H1 (cell line): ENCODE measurements around the gene SERINC5.

ENCODE experiments used
- ASH2L ChIP-seq: fragments of 200-600, 300-600 bp; sonication (generic); IDR thresholded peaks from one replicate; pipeline ENCODE4 v1.7.1; 2017; ENCODE audit warnings: low read length
- JUN ChIP-seq: IDR thresholded peaks from 2 replicates; pipeline ENCODE4 v1.6.1; 2011; ENCODE audit warnings: low read depth, mild to moderate bottlenecking, improper control_type of control experiment, low read length
- NANOG ChIP-seq: IDR thresholded peaks from 2 replicates; pipeline ENCODE4 v1.6.1; 2011; ENCODE audit warnings: low read length, low read depth, mild to moderate bottlenecking, inconsistent platforms; ENCODE audit not compliant: insufficient read depth, poor library complexity, severe bottlenecking
- POLR2A ChIP-seq, 2 experiments: IDR thresholded peaks; 1 replicate in 1 of 2; 2 replicates in 1 of 2; pipeline ENCODE4 v1.6.1; 2011; ENCODE audit warnings: low read depth in 2 of 2, low read length in 2 of 2, mild to moderate bottlenecking in 2 of 2; ENCODE audit errors: control extremely low read depth in 1 of 2
- RAD21 ChIP-seq, 2 experiments: IDR thresholded peaks in 1 of 2; conservative IDR thresholded peaks in 1 of 2; 2 replicates each; pipeline ENCODE4 v1.6.1; 2011; ENCODE audit warnings: low read depth in 2 of 2, low read length in 2 of 2, improper control_type of control experiment in 1 of 2, inconsistent platforms in 1 of 2, mild to moderate bottlenecking in 1 of 2, moderate library complexity in 1 of 2
- RXRA ChIP-seq: IDR thresholded peaks from 2 replicates; pipeline ENCODE4 v1.6.1; 2011; ENCODE audit warnings: low read depth, mild to moderate bottlenecking, low read length, moderate library complexity; ENCODE audit not compliant: insufficient read depth
- SUZ12 ChIP-seq: fragments of 200-600 bp; sonication (generic); IDR thresholded peaks from 2 replicates; pipeline ENCODE4 v1.6.1; 2012; ENCODE audit warnings: mild to moderate bottlenecking, inconsistent platforms, low read length, moderate library complexity, mixed read lengths
- TF ChIP-seq, protein P1 (sequence below), 3 experiments: IDR thresholded peaks; 1 replicate in 2 of 3; 2 replicates in 1 of 3; pipeline versions ENCODE4 v1.5.1 to v1.6.1; 2011; ENCODE audit warnings: low read length in 3 of 3, mild to moderate bottlenecking in 3 of 3, inconsistent platforms in 2 of 3, low read depth in 1 of 3, moderate library complexity in 1 of 3; ENCODE audit not compliant: insufficient read depth in 1 of 3; ENCODE audit errors: control extremely low read depth in 1 of 3

DNA sequence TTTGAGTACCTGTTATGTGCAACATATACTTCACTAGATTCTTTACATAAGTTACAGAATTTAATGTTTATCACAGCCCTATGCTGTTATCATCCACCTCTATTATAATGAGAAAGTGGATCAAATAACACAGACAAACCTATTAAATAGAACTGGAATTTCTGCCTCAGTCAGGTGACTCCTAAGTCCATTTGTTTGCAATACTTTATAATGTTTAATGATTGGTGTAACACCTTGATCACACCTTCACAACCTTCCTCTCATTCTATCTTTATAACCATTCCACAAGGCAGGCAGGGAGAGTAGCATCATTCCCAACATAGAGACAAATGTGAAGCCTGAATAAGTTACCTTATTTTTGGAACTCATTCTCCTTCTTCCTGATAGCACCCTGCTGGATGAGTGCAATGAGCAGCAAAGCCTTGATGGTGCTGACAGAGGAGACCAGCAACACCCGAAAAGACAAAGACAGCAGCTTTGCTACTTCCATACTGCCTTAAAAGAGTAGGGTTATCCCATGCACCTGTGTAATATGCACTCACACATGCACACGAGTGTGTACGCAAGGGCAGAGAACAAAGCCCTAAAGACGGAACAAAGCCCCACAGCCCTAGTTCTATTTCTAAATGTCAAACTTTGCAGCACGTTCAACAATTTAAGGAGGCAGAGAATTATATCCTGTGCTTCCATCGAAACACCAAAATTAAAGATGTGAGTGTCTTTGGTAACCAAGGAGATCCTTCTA lies 30.5 kb downstream of the SERINC5 start:
- no peak for TF ChIP-seq RXRA
- TF ChIP-seq NANOG: no peak
- TF ChIP-seq, protein P1, sequence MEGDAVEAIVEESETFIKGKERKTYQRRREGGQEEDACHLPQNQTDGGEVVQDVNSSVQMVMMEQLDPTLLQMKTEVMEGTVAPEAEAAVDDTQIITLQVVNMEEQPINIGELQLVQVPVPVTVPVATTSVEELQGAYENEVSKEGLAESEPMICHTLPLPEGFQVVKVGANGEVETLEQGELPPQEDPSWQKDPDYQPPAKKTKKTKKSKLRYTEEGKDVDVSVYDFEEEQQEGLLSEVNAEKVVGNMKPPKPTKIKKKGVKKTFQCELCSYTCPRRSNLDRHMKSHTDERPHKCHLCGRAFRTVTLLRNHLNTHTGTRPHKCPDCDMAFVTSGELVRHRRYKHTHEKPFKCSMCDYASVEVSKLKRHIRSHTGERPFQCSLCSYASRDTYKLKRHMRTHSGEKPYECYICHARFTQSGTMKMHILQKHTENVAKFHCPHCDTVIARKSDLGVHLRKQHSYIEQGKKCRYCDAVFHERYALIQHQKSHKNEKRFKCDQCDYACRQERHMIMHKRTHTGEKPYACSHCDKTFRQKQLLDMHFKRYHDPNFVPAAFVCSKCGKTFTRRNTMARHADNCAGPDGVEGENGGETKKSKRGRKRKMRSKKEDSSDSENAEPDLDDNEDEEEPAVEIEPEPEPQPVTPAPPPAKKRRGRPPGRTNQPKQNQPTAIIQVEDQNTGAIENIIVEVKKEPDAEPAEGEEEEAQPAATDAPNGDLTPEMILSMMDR (IDR thresholded peaks at IDR 0.05; ENCODE audit: control extremely low read depth in 1 of 3, insufficient read depth in 1 of 3, low read depth in 1 of 3, low read length in 3 of 3): no peak
- TF ChIP-seq JUN: no peak
- TF ChIP-seq POLR2A (IDR thresholded peaks at IDR 0.05; ENCODE audit: control extremely low read depth in 1 of 2, low read depth in 2 of 2, low read length in 2 of 2): no peak
- no peak for TF ChIP-seq ASH2L
- TF ChIP-seq RAD21 (IDR thresholded peaks at IDR 0.05 in 1 of 2, conservative IDR thresholded peaks at IDR 0.05 in 1 of 2; ENCODE audit: low read depth in 2 of 2, low read length in 2 of 2): no peak
- TF ChIP-seq SUZ12: no peak
